K562 (cell line): ENCODE results near the gene DDX18.

ENCODE experiments used
- ARID2 ChIP-seq: fragments of 450-650 bp; IDR thresholded peaks from 2 replicates; pipeline ENCODE4 v1.6.1; 2017; ENCODE audit warnings: antibody characterized with exemption, mild to moderate bottlenecking
- CBX1 ChIP-seq: sonication (generic); IDR thresholded peaks from 2 replicates; pipeline ENCODE4 v1.6.1; 2016; ENCODE audit warnings: antibody characterized with exemption, low read depth, mild to moderate bottlenecking
- CREM ChIP-seq: IDR thresholded peaks from 2 replicates; pipeline ENCODE4 v1.6.1; 2014; ENCODE audit warnings: antibody characterized with exemption, low read depth
- FOXK2 ChIP-seq, 2 experiments: fragments of 450-650 bp; IDR thresholded peaks in 1 of 2; conservative IDR thresholded peaks in 1 of 2; 2 replicates each; pipeline ENCODE4 v1.6.1; 2016; ENCODE audit warnings: low read depth in 2 of 2, mild to moderate bottlenecking in 1 of 2
- ID3 ChIP-seq, 2 experiments: fragments of 250-450 bp in 1 of 2; fragments of 450-650 bp in 1 of 2; sonication (Bioruptor Pico) in 1 of 2; IDR thresholded peaks; 2 replicates each; pipeline versions ENCODE4 v1.6.1 to v1.8.0; 2016 to 2021; ENCODE audit warnings: mild to moderate bottlenecking in 2 of 2, moderate library complexity in 2 of 2, missing compliant biosample characterization in 1 of 2, missing genetic modification characterization in 1 of 2
- SIN3A ChIP-seq, 2 experiments: fragments of 150-350 bp in 1 of 2; IDR thresholded peaks; 2 replicates each; pipeline ENCODE4 v1.6.1; 2011 to 2016; ENCODE audit warnings: borderline replicate concordance in 2 of 2, low read depth in 2 of 2, low read length in 2 of 2, mild to moderate bottlenecking in 2 of 2, moderate library complexity in 2 of 2; ENCODE audit not compliant: control insufficient read depth in 1 of 2
- ZNF384 ChIP-seq: IDR thresholded peaks from 2 replicates; pipeline ENCODE4 v1.6.1; 2012; ENCODE audit warnings: low read depth, low read length, improper control_type of control experiment
- ZNF830 ChIP-seq: fragments of 250-450 bp; sonication (Bioruptor Pico); IDR thresholded peaks from 2 replicates; pipeline ENCODE4 v1.5.0; 2021; ENCODE audit warnings: mild to moderate bottlenecking

DNA sequence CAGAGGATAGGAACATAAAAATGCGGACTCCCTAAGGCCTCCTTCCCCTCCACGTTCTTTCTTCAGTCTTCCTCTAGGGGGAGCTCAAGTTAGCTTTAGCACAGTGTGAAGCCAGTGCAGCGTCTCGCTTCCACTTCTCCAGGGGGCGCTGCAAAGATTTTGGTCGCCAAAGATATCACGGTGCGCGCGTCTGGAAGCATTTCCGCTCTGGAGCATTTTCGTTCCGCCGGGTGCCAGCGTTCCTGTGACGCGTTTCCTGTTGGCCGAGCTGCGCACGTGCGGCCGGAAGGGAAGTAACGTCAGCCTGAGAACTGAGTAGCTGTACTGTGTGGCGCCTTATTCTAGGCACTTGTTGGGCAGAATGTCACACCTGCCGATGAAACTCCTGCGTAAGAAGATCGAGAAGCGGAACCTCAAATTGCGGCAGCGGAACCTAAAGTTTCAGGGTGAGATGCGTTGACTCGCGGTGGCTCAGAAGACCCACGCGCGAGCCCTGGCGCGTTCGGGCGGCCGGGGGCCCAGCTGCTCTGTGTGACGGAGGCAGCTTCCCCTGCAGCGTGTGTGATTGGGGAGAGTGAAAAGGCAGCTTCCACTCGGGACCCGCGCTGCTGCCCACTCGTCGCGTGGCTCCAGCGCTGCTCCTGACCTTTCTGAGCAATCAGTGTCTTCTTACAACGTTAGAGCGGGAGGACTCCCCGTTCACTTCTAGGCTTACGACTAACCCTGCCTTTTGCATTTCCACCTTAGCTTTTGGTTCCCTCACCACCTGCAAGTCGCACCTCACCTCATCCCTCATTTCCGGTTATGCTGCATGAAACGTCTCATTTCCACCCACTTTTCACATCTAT, at the start of gene DDX18:
- TF ChIP-seq CREM (peak; percentile 98), FOXK2 (conservative IDR thresholded peaks at IDR 0.05 in 1 of 2, IDR thresholded peaks at IDR 0.05 in 1 of 2; ENCODE audit: low read depth in 2 of 2) (peak; percentile 86 to 92), CBX1 (0 out of 2 replicates have a peak, but pooled peaks have one; percentile 65), ARID2 (0 out of 2 replicates have a peak, but pooled peaks have one; percentile 21), ZNF384 (peak; percentile 37; the same call in 1 of the 2 replicates), ID3 (CRISPR knock-in tag; IDR thresholded peaks at IDR 0.05) (no peak), ID3 (tag; IDR thresholded peaks at IDR 0.05) (peak; percentile 49; the same call in 1 of the 2 replicates), ZNF830 (CRISPR knock-in tag) (no peak), SIN3A (IDR thresholded peaks at IDR 0.05; ENCODE audit: borderline replicate concordance in 2 of 2, control insufficient read depth in 1 of 2, low read depth in 2 of 2, low read length in 2 of 2) (peak; percentile 64 to 93; a peak in 2 of 4 replicates)
